Measurements from ENCODE around the gene SMYD3.
A peak's percentile ranks its signal among the peaks of the same experiment; 100 is the strongest.
"Not testable (repeated sequence)": the region's sequence is repeated elsewhere in the genome, so short reads cannot be mapped to it uniquely, and the experiment has no call there.

Gene SMYD3

DNA sequence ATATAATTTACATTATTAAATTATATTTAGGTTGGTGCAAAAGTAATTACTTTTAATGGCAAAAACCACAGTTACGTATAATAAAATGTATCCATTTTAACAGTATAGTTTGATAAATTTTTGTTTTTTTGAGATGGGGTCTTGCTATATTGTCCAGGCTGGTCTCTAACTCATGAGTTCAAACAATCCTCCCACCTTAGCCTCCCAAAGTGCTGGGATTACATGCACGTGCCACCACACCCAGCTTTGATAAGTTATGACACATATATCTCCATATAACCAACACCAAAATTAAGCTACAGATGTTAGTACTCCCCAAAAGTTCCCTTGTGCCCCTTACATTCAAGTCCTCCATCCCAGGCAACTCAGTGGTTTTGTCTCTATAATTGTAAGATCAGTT is 163.1 kb downstream of the SMYD3 start:
- DNase-seq: no peak

DNA sequence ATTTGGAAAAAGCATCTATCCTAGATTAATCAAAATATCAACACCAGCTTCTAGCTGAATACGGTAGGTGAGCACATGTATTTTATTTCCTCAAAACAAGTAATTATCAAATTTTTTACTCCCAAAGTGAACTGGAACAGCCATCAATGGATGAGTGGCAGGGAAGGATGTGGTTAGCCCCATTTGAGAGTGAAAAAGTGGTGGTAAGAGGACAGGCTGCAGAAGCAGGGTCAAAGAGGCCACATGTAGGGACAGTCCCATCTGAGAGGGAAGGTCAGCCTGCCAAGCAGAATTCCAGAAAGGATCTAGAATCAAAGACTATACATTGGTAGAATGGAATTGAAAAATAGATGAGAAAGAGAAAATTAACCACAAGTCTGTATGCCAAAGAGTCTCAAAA is 163.8 kb downstream of the SMYD3 start:
- no peak for DNase-seq

DNA sequence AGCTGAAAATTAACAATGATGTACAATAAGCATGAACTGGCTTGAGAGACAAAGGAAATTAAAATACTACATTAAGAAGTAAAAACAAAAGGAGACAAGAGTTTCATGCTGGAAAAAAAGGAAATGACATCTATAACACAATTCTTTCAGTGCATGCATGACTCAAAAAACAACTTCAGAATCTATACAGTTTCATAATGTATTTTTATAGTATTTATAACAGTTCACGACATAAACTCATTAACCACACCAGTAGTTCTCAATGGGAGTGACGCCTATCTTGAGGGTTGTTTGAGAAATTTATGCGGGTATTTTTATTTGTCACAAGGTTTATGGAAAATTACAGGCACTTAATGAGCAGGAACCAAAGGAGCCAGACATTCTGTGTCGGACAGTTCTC is 168.5 kb downstream of the SMYD3 start:
- DNase-seq: no peak

DNA sequence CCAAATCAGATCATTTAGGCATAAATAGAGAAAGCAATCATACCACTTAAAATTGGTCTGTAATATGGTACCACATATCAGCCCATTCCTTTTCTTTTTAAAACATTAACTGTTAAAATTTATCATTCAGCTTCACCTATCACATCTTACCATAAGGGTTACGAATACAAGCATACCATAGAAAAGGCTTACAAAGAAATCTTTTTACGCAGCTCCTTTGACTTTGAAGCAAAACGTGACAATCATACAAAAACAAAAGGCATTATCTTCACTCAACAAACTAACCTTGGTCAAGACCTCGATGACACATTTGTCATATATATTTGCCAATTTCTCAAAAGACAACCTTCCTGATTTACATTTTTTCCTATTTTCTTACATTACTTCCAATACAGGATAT is 169.0 kb downstream of the SMYD3 start:
- DNase-seq: no peak

DNA sequence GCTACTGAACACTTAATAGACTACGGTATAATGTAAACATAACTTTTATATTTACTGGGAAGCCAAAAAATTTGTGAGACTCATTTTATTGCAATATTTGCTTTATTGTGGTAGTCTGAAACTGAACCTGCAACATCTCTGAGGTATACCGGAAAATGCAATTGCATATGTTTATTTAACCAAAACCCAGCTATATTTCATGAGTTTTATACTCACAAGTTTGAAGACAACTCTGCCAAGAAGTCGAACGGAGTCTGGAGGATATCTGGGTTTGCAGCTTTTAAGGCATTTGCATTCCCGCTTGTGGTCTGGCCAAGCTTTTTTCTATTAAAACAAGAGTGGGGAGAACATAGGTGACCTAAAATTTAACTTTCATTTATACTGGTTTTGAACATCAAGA is 171.9 kb downstream of the SMYD3 start:
- no peak for DNase-seq

DNA sequence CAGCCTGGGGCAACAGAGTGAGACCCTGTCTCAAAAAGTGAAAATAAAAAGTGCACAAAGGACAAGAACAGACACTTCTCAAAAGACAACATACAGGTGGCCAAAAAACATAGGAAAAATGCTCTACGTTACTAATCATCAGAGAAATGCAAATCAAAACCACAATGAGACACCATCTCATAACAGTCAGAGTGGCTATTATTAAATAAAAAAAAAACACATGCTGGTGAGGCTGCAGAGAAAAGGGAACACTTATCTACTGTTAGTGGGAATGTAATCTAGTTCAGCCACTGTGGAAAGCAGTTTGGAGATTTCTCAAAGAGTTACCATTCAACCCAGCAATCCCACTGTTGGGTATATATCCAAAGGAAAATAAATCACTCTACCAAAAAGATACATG is 173.2 kb downstream of the SMYD3 start:
- DNase-seq: no peak

DNA sequence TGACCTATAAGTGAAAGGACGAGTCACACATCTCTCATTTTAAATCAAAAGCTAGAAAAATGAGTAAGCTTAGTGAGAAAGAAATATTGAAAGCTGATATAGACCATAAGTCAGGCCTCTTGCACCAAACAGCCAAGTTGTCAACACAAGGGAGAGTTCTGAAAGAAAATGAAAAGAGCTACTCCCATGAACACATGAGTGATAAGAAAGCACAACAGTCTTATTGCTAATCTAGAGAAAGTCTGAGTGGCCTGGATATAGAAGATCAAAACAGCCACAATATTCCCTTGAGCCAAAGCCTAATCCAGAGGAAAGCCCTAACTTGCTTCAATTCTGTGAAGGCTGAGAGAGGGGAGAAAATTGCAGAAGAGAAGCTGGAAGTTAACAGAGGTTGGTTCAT is 175.0 kb downstream of the SMYD3 start:
- DNase-seq: no peak

DNA sequence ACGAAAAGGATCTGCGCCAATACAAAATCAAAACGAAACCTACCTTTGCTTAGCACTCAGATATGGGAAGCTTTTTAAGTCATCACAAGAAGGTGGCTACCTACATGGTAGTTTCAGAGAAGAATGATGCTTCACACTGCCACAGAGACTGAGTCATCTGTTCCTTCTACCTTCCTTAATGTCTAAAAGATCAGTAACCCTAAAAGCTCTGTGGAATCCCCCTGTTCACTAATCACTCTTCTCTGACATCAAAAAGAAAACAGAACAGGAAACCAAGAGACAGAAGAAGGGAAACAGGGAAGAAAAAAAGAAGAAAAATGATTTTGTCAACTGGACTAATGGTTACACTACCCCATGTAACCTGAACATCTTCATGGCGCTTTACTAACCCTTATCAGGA is 177.2 kb downstream of the SMYD3 start:
- DNase-seq: no peak

DNA sequence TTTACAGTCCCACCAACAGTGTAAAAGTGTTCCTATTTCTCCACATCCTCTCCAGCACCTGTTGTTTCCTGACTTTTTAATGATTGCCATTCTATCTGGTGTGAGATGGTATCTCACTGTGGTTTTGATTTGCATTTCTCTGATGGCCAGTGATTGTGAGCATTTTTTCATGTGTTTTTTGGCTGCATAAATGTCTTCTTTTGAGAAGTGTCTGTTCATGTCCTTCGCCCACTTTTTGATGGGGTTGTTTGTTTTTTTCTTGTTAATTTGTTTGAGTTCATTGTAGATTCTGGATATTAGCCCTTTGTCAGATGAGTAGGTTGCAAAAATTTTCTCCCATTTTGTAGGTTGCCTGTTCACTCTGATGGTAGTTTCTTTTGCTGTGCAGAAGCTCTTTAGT is 177.8 kb downstream of the SMYD3 start:
- DNase-seq: not testable (repeated sequence)

DNA sequence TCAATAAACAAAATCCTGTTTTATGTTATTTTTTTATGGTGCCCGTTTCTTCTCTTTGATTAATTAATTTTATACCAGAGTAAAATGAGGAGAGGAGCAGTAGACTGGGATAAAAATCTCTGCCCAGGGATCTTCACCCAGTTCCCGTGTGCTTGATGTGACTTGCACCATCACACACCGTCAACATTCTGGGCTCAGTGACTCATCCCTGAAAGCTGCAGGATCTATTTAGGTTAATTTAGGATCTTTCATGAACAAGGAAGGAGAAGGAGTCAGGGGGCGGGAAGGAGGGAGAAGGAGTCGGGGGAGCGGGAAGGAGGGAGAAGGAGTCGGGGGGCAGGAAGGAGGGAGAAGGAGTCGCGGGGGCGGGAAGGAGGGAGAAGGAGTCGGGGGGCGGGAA is 182.4 kb downstream of the SMYD3 start:
- DNase-seq: no peak

DNA sequence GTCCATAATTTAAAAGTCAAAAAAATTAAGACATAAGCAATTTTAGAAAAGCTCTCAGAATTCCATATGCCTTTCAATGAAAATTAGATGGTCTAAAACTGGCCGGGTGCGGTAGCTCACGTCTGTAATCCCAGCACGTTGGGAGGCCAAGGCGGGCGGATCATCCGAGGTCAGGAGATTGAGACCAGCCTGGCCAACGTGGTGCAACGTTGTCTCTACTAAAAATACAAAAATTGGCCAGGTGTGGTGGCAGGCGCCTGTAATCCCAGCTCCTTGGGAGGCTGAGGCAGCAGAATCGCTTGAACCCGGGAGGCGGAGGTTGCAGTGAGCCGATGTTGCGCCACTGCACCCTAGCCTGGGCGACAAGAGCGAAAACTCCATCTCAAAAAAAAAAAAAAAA is 183.0 kb downstream of the SMYD3 start:
- DNase-seq: not testable (repeated sequence)

DNA sequence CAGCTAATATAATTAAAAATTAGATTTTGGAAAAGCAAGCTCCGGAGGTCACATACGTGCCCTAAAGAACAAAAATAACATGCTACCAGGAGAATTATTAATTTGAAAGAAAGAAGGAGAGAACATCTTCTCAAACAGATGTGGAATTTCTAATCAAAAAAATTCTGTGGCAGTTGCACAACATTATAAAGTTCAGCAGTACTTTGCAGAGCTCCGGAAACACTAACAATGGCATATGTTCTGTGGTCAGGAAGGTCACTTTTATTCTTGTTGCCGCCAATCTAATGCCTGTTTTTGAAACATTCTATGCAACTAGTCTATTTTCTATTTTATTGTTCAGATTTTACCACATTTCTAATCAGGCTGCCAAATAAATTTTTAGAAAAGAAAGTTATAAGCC is 186.8 kb downstream of the SMYD3 start:
- DNase-seq: no peak

DNA sequence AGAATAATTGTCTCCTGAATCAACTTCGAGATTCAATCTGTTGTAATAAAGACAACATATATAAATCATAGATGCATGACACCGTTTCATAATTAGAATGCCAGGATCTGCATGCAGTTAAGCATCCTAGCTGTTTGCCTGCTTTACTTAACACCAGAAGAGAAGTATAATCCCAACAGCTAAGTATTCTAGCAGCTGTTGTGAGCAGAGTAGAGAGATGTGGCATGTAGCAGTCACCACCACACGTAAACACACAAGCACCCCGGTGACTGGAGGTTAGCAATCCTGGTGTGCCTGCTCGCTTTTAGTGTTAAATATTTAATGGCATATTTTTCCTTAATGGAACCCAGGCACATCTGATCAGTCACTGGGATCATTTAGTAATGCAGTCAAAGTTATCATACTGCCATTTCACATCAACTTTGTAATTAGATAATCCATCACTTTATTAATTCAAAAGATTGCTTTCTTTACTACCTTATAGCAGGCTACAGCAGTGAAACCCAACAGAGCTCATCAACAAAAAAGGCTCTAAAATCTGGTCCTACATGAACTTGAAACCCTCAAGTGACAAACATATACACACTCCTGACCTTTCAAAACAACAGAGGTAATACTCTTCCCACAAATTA is 187.9 kb downstream of the SMYD3 start:
- DNase-seq: no peak

DNA sequence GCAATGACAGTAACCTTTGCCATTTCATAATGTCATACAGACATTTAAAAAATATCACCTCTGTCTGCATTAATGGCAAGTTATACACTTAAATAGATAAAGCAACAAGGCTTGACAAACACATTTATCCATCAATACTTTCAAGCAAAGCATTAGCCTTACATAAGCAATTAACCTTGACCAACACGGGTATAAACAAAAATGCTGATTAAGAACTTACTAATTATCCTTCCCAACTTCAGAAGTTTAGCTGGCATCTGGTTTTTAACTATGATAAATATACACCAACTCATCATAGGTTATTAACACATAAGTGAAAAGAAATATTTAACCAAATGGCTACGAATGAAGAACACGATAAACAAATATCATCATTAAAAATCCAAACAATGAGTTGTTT is 188.5 kb downstream of the SMYD3 start:
- DNase-seq: no peak

DNA sequence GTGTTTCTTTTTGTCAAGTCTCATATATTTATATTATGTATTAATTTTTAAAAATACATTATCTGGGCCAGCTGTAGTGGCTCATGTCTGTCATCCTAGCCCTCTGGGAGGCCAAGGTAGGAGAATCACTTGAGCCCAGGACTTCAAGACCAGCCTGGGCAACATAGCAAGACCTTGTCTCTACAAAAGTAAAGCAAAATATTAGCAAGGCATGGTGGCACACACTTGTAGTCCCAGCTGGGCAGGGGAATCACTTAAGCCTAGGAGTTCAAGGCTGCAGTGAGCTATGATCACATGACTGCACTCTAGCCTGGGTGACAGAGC is 189.1 kb downstream of the SMYD3 start:
- no peak for DNase-seq

DNA sequence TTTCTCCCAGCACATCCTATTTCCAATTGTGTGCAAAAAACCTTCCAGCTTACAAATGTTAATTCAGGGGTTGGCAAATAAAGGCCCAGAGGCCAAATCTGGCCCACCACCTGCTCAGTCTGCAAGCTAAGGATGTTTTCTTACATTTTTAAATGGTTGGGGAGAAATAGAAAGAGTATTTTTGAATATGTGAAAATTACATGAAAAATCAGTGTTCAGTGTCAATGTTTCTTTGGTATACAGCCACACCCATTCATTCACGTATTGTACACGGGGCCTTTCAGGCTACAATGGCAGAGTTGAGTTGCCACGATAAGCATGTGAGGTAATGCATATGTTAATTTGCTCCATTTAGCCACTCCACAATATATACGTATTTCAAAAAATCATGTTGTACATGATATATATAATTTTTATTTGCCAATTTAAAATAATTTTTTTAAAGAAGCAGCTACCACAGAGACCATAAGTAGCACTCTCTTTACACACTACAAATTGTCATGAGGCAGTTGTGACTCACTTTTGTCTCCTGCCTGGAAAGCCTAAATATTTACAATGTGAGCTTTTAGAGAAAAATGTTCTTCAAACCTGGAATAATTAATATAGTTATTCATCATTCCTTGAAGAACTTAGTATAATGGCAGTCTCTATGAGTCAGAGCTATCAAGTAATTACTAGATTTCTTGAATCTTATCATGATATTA is 189.6 kb downstream of the SMYD3 start:
- DNase-seq: no peak

DNA sequence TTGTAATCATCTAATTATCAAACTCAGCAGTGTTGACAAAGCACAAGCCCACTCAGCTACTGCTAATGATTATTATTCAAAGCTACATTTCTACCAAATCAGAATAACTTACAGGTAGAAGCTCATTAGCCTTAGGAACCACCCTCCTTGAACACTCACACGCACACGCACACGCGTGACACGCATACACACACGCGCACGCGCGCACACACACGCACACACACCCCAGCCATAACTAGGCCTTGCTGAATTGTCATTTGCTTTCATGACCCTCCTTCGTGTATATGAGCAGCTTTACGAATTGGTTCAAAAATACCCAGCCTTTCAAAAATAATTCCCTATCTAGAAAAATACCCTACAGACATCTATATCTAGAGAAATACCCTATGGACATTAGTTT is 195.6 kb downstream of the SMYD3 start:
- DNase-seq: no peak

DNA sequence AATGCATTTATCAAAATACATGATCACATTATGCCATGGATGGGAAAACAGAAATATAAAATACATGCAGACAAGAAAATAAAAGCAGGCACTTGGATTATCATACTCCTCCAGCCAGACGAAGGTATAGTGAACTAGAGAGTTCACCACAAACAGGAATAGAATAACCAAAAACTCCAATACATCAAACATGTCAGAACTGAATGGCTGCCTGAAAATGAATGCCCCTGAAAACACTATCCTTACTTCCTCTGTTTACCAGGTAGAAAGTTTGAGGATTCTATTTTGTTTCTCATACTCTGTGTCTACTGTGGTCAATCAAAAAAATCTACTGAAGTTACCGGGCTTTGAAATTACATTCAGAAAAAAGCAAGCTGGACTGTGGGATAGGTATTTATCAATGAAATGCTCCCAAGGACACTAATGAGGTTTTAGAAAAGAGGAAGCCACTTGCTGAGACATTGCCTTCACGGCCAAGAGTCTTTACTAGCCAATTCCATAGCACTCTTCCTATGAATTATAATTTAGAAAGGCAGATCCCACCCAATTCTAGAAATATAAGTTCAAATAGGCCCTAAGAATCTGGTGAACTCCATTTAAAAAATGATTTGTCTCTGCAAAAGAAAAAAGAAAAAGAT is 197.7 kb downstream of the SMYD3 start:
- DNase-seq: no peak

DNA sequence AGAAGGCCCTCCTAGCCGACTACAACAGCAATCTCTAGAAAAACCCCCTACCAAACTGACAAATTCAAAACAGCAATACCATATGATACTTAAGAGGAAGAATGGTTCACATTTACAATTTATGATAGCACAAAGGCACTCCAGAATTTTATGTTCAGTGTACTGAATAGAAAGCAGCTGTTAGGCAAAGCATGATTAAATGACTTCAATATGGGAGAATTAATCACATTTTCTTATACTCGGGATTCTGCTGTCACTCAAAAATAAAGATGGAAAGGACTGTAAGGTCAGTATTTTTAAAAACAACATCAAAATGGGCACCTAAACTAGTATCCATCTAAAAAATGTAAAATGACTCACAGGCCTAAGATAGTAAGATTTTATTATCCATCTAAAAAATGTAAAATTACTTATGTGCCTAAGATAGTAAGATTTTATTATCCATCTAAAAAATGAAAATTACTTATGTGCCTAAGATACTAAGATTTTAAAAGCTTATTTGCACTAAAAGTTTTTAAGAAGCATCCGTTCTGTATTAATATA is 198.5 kb downstream of the SMYD3 start:
- DNase-seq: peak; percentile 69

DNA sequence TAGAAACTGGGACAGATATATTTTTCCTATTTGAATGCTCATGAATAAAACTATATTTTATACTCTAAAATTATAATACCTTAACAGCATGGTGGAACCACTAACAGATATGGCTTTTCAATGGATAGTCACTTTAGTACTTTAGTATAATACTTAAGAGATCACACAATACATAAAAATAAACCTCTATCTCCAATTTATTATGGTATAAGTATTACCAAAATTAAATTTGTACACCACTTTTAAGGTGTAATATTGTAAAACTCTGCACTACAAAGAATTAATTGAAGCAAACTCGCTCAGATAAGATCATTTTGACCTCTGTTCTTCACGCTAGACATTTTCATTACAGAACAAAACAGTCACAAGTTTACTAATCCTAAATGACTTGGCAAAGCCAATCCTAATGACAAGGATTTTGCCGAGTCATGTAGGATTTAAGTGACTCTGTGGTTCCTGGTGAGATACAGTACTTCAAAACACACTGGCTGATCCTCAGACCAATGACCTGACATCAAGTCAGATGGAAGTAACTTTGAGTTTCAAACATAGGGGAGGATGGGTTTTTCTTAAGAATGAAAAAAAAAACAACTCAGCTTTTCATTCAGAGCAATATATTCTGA is 200.6 kb downstream of the SMYD3 start:
- no peak for DNase-seq

DNA sequence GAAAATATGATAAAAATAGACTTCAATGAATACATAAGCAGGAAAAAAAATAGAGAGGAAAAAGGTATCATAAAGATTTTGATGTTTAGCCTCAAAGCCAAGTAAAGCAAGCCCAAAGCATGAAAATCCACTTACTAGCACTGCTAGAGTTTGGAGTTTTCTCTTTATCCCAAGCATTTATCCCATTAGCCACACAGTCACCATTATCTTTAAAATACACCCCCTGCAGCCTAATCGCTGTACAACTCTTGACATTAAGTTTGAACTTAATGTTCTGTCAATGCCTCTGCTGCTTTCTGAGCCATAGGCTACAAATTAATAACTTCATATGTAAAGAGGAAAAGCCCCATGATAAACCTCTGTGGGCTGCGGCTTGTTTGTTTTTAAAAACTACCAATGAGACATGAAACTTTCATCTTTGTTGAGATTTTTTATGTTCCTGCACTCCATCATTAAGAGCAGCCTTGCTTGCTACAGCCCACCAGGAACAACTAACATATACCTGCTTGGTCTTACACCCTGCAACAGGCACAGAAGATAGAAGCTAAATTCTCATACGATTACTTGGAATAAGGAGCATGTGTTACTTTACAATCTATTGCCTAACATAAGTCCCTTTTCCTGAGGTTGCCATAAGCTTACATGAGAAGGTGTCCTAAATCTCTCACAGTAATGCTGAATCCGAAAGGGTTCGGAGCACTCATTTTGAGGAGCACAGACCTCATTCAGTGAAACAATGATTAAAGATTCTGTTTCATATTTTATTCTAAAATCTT is 202.4 kb downstream of the SMYD3 start:
- no peak for DNase-seq

DNA sequence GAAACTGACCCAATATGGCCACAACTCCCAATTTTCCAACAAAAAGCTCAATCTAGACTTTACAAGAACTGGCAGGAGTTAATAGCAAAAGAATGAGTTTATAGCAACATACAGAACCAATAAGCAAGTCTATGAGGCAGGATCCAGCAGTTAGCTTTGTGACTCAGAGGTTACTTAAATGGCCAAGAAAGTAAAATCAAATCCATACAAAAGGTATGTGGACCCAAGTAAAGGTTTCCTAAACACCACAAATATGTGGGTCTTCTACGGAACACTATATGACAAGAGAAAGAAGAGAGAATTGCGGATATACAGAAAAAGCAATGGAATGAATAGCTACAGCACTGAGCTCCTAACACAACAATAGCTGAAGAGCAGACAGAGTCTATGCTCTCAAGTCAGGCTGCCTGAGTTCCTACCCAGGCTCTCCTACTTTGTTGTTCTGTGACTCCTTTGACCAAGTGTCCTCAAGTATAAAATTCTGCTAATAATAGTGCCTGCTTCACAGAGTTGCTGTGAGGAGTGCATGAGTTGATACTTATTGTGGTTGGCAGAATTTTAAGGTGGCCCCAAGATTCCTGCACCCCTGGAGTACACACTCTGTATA is 204.3 kb downstream of the SMYD3 start:
- DNase-seq: no peak

DNA sequence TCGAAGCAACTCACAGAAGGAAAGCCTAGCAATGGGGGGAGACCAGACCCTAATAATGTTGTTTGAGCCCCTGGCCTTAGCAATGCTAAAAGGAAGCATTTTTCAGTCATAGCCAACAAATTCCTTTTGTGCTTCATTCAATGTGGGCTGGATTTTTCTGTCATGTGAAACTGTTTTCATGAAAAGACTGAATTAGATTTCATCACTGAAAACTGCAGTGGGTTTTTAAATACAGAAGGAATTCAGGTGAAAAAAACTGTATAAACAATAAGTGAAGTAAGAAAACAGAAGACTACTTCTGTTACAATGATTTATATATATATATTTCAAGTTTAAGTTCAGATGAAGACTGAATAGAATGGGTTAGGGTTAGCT is 204.8 kb downstream of the SMYD3 start:
- DNase-seq: no peak
